Activated naive CD8-positive, alpha-beta T cell treated with anti-CD3 and anti-CD28 coated beads for 36 hours (primary cell): ENCODE results near the gene NKD2. TPM values are rescaled to one million over a fixed set of nuclear protein-coding genes. Genes with fewer than 3 reads are reported as not detected.

Experiments
- DNase-seq: peaks from one replicate; pipeline ENCODE4 v3.0.0; 2021
- H3K27ac Mint-ChIP-seq: one replicate; pipeline ENCODE4 v1.8.0; 2022; ENCODE audit warnings: mild to moderate bottlenecking, moderate library complexity, mixed read lengths
- H3K27me3 Mint-ChIP-seq: one replicate; pipeline ENCODE4 v1.8.0; 2022; ENCODE audit warnings: mild to moderate bottlenecking, mixed read lengths
- H3K36me3 Mint-ChIP-seq: one replicate; pipeline ENCODE4 v1.8.0; 2021; ENCODE audit warnings: mild to moderate bottlenecking, mixed read lengths
- H3K4me1 Mint-ChIP-seq: one replicate; pipeline ENCODE4 v1.8.0; 2021; ENCODE audit warnings: mixed read lengths
- H3K4me3 Mint-ChIP-seq: one replicate; pipeline ENCODE4 v1.8.0; 2022; ENCODE audit warnings: mild to moderate bottlenecking, moderate library complexity, mixed read lengths
- H3K9me3 Mint-ChIP-seq: one replicate; pipeline ENCODE4 v1.8.0; 2022; ENCODE audit warnings: mixed read lengths
- total RNA-seq, 2 experiments: library from RNA; stranded (reverse); gene quantifications; one replicate each; pipeline ENCODE4 v1.2.3, GENCODE V29; 2021

NKD2 gene
- total RNA-seq, 2 experiments from 2014 or later = 0.66 to 0.82 TPM

GRCh38 chr5:1012313-1012841 lies 3.8 kb downstream of the NKD2 start:
- no peak overlapping the region for H3K27ac Mint-ChIP-seq
- no peak for DNase-seq

DNA sequence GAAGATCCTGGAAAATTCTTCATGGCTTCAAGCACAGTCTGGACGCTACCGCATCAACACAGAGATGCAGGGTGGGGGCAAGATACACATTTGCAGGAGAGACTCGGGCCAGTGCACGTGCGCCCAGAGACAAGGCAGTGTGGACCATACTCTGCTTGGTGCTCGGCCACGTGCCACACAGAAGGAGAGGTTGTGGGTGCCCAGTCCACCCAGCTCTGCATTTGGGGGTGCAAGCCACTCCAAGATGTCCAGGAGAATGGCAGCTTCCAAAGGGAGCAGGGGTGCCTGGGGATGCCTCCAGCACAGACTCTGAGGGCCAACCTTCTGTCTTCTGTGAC lies 4.3 kb downstream of the NKD2 start:
- Mint-ChIP-seq H3K36me3 (no peaks in the 10 kb centered on the region), H3K9me3 (no peaks in the 10 kb centered on the region), H3K4me1 (peaks cover 4% of the 10 kb centered on the region), H3K27ac (no peak overlapping the region), H3K27me3 (peaks cover 31% of the 10 kb centered on the region), H3K4me3 (no peak overlapping the region)
- DNase-seq = no peak

More at GRCh38 chr5:1012313-1012841, 3.8 kb downstream of the NKD2 start:
- peaks cover 36% of the 10 kb centered on the region for H3K27me3 Mint-ChIP-seq
- no peaks in the 10 kb centered on the region for H3K9me3 Mint-ChIP-seq
- H3K4me1 Mint-ChIP-seq = peaks cover 4% of the 10 kb centered on the region
- H3K36me3 Mint-ChIP-seq = no peaks in the 10 kb centered on the region
- no peak overlapping the region for H3K4me3 Mint-ChIP-seq

- H3K9me3 Mint-ChIP-seq = no peaks in the 10 kb centered on the region
These were observed 4.8 kb downstream of the NKD2 start for GRCh38 chr5:1013238-1013947.

DNA sequence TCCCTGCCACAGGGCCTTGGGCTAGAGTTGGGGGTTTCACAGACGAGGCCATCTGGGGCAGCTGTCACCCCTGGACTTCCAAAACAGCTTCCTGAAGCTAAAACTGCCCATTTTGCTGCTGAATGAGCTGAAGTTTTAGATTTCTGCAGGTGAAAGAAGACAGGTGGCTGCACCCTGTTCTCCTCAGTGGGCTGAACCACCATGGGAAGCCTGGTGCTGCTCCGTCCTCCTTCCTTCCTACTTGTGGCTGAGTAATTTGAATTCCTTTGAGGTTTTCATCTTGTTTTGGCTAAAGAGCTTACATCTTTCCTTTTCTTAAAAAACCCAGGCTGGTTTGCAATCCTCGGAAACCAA lies 5.3 kb downstream of the NKD2 start:
- DNase-seq = no peak
- H3K4me1 Mint-ChIP-seq = peaks cover 4% of the 10 kb centered on the region

More at GRCh38 chr5:1013238-1013947, 4.8 kb downstream of the NKD2 start:
- DNase-seq = no peak
- Mint-ChIP-seq H3K4me3 (no peak overlapping the region), H3K4me1 (peaks cover 4% of the 10 kb centered on the region), H3K27me3 (peaks cover 27% of the 10 kb centered on the region), H3K36me3 (no peaks in the 10 kb centered on the region), H3K27ac (no peak overlapping the region)

DNA sequence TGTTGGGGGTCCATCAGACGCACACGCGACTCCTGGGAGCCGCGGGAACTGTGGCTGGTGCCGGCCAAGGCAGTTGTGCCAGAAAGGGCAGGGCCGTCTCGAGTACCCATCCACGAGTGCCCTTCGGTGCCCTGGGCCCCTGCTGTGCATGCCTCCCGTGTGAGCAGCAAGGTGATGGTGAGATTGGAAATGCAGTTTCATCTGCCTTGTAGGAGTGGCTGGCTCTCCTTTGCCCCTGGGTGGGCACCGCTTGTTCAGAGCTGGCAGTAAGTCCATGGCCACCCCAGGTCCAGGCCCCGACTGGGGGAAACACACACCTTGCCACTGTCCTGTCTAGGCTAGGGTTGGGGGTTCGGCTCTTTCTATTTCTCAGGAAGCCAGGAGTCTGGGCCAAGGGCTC lies 5.7 kb downstream of the NKD2 start:
- Mint-ChIP-seq H3K4me3 (no peak overlapping the region), H3K4me1 (peaks cover 4% of the 10 kb centered on the region), H3K9me3 (no peaks in the 10 kb centered on the region), H3K27me3 (peaks cover 27% of the 10 kb centered on the region), H3K27ac (no peak overlapping the region), H3K36me3 (no peaks in the 10 kb centered on the region)
- DNase-seq = no peak

More for the DNA sequence above, 5.3 kb downstream of the NKD2 start:
- Mint-ChIP-seq H3K27me3 (peaks cover 27% of the 10 kb centered on the region), H3K36me3 (no peaks in the 10 kb centered on the region), H3K4me3 (no peak overlapping the region), H3K9me3 (no peaks in the 10 kb centered on the region), H3K27ac (no peak overlapping the region)

DNA sequence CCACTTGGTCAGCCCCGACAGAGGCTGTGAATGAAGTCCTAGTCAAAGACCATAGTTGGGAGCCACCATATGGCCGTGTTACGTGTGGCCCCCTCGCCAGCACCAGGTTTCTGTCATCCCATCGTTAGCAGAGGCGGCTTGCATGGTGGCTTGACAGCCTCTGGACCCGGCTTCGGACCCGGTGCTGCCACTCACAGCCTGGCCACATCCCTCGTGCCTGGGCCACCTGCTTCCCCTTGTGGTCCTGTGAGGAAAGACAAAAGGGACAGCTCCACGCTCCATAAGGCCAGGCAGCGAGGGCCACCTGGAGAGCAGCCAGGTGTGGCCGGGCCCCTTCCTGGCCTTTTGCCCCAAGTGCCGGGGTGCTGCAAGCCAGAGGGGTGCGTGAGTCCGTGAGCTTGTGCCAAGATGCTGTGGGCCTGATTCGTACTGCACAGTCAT lies 6.2 kb downstream of the NKD2 start:
- no peak overlapping the region for H3K27ac Mint-ChIP-seq
- H3K27me3 Mint-ChIP-seq = peaks cover 23% of the 10 kb centered on the region
- H3K36me3 Mint-ChIP-seq = no peaks in the 10 kb centered on the region
- DNase-seq = no peak
- H3K4me3 Mint-ChIP-seq = no peak overlapping the region
- no peaks in the 10 kb centered on the region for H3K9me3 Mint-ChIP-seq
- H3K4me1 Mint-ChIP-seq = peaks cover 4% of the 10 kb centered on the region

GRCh38 chr5:1015507-1015906 lies 6.9 kb downstream of the NKD2 start:
- no peaks in the 10 kb centered on the region for H3K36me3 Mint-ChIP-seq
- H3K4me3 Mint-ChIP-seq = no peak overlapping the region
- H3K27me3 Mint-ChIP-seq = peaks cover 16% of the 10 kb centered on the region
- H3K4me1 Mint-ChIP-seq = peaks cover 4% of the 10 kb centered on the region
- DNase-seq = no peak
- no peak overlapping the region for H3K27ac Mint-ChIP-seq
- no peaks in the 10 kb centered on the region for H3K9me3 Mint-ChIP-seq

DNA sequence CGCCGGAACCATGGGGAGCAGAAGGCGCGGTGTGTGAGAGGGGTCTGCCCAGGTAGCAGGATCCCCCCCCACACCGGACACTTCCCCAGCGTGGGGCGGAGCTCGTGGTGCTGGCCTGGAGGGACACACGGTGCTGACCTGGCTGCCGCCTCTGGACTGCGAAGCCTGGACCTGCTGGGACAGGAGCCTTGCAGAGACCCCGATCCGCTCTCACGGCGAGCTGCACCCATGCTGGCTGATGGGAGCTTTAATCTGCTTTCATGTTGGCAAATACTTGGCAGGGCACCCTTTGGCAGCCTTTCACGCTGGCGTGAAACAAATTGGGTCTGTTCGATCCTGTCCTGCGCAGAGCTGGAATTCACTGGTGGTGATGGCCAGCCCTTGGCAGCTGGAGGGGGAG lies 7.4 kb downstream of the NKD2 start:
- no peak for DNase-seq
- no peaks in the 10 kb centered on the region for H3K9me3 Mint-ChIP-seq
- no peak overlapping the region for H3K27ac Mint-ChIP-seq
- no peak overlapping the region for H3K4me3 Mint-ChIP-seq
- peaks cover 1% of the 10 kb centered on the region for H3K4me1 Mint-ChIP-seq
- H3K27me3 Mint-ChIP-seq = peaks cover 11% of the 10 kb centered on the region
- H3K36me3 Mint-ChIP-seq = no peaks in the 10 kb centered on the region

DNA sequence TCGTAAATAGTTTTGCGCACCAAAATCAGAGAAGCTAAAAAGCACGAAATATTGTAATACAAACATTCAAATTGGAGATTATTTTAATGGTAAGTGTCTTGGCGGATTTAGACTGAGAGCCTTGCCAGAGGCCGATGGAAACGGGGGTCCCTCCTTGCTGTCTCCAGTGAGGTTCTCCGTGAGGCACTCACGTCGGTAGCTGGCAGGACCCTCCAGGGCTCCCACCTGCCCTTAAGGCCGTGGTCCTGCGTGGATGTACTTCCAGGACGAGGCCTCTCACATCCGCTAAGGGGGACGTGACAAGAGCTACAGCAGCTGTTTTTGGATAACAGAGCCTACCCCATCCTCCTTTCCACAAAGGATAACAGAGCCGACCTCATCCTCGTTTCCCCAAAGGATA lies 7.9 kb downstream of the NKD2 start:
- DNase-seq = no peak
- no peak overlapping the region for H3K27ac Mint-ChIP-seq
- peaks cover 6% of the 10 kb centered on the region for H3K27me3 Mint-ChIP-seq
- H3K4me3 Mint-ChIP-seq = no peak overlapping the region
- H3K9me3 Mint-ChIP-seq = no peaks in the 10 kb centered on the region
- H3K36me3 Mint-ChIP-seq = no peaks in the 10 kb centered on the region
- no peaks in the 10 kb centered on the region for H3K4me1 Mint-ChIP-seq

GRCh38 chr5:1017056-1017455 lies 8.5 kb downstream of the NKD2 start:
- Mint-ChIP-seq H3K9me3 (no peaks in the 10 kb centered on the region), H3K36me3 (no peaks in the 10 kb centered on the region), H3K27me3 (peaks cover under 1% of the 10 kb centered on the region), H3K27ac (no peak overlapping the region), H3K4me3 (no peak overlapping the region), H3K4me1 (no peaks in the 10 kb centered on the region)
- no peak for DNase-seq

GRCh38 chr5:1017691-1018455 lies 9.3 kb downstream of the NKD2 start:
- Mint-ChIP-seq H3K36me3 (no peaks in the 10 kb centered on the region), H3K4me3 (no peak overlapping the region), H3K4me1 (no peaks in the 10 kb centered on the region), H3K9me3 (no peaks in the 10 kb centered on the region), H3K27me3 (no peaks in the 10 kb centered on the region), H3K27ac (no peak overlapping the region)
- no peak for DNase-seq

- no peak for DNase-seq
- H3K27ac Mint-ChIP-seq = no peak overlapping the region
- no peaks in the 10 kb centered on the region for H3K36me3 Mint-ChIP-seq
- H3K4me3 Mint-ChIP-seq = no peak overlapping the region
- H3K9me3 Mint-ChIP-seq = no peaks in the 10 kb centered on the region
- no peaks in the 10 kb centered on the region for H3K4me1 Mint-ChIP-seq
- no peaks in the 10 kb centered on the region for H3K27me3 Mint-ChIP-seq
These were observed 10.0 kb downstream of the NKD2 start for GRCh38 chr5:1018596-1018995.

- Mint-ChIP-seq H3K36me3 (no peaks in the 10 kb centered on the region), H3K4me3 (no peak overlapping the region), H3K27ac (no peak overlapping the region), H3K4me1 (no peaks in the 10 kb centered on the region), H3K9me3 (no peaks in the 10 kb centered on the region), H3K27me3 (no peaks in the 10 kb centered on the region)
- no peak for DNase-seq
These were observed 10.7 kb downstream of the NKD2 start for GRCh38 chr5:1019001-1019905.

DNA sequence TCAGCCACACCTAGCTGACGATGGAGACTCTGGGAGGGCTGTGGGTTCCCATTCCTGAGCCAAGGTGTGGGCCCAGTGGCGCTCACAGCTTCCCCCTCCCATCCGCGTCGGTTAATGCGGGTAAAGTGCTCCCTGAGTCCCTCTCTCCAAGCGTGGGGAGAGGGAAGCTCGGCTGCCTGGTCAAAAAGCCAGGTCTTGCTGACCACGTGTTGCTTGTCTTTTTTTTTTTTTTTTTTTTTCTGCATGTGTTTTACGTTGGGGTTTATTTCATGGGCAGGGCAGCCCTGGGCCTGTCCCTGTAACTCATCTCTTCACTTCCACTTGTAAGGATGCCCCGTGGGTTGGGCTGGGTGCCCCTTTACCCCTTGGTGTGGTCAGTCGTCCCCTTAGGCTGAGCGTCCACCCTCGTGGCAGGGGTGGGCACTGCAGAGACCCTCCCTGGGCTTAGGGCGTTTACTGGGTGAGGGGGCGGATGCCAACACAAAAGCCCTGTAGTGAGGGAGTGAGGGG lies 11.9 kb downstream of the NKD2 start:
- H3K9me3 Mint-ChIP-seq = no peaks in the 10 kb centered on the region
- H3K4me1 Mint-ChIP-seq = no peaks in the 10 kb centered on the region
- DNase-seq = no peak
- no peak overlapping the region for H3K4me3 Mint-ChIP-seq
- no peaks in the 10 kb centered on the region for H3K27me3 Mint-ChIP-seq
- no peaks in the 10 kb centered on the region for H3K36me3 Mint-ChIP-seq
- no peak overlapping the region for H3K27ac Mint-ChIP-seq
